NT2/D1 (cell line): ENCODE data around the gene ARHGEF37.

ENCODE experiments used
- SUZ12 ChIP-seq: IDR thresholded peaks from 2 replicates; pipeline ENCODE4 v1.6.1; 2011; ENCODE audit not compliant: insufficient read length, insufficient read depth; ENCODE audit errors: extremely low read depth
- ZNF274 ChIP-seq: IDR thresholded peaks from 2 replicates; pipeline ENCODE4 v1.6.1; 2011; ENCODE audit warnings: mild to moderate bottlenecking, low read depth, low read length

DNA sequence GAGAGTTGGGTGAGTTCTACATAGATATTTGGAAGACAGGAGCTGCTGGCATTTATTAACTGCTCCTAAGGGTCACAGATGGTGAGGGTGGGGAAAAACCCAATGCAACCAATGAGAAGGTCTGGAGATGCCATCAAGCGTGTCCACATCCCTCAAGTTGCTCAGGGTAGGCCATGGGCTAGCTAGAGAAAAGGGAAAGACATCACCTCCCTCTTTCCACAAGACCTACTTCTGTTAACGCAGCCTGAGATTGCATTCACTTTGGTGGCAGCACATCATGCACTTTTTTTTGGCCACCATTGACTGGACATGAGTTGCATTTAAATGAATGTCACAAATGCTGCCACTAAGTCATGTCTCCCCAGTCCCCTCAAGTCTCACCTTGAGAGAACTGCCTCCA, 71.4 kb downstream of the ARHGEF37 start:
- TF ChIP-seq SUZ12 (no peak), ZNF274 (no peak)
